ENCODE data around the gene SCN4A.

The SCN4A gene

DNA sequence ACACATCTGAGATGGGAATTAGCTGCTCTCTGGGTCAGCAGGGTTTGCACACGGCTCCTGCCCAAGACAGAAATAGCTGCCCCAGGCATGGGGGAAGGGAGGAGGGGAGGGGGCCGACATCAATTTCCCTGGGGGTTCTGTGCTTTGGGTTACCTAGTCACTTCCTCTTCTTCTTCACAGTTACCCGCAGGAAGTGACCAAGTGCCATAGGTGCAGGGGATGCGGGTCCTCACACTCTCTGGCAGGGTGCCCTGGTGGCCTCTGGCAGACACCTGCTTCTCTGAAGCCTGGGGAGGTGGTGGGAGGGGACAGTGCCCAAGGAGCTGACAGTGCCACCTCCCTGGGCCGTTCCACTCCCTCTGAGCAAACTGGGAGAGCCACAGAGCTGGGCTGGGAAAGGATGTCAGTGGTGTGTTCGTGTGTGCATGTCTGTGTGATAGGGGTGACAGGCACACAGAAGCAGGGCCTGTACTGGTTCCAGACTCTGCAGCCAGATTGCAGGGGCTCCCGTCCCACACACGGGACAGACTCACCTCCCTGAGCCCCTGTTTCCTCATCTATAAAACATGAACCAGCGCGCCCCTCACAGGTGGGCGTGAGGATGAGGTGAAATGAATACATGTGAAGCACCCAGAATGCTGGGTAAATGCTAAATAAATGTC lies 18.2 kb downstream of the SCN4A start:
- DNase-seq: no peak

- no peak for DNase-seq
Observed at GRCh38 chr17:63950940-63951907, 21.5 kb downstream of the SCN4A start.

DNA sequence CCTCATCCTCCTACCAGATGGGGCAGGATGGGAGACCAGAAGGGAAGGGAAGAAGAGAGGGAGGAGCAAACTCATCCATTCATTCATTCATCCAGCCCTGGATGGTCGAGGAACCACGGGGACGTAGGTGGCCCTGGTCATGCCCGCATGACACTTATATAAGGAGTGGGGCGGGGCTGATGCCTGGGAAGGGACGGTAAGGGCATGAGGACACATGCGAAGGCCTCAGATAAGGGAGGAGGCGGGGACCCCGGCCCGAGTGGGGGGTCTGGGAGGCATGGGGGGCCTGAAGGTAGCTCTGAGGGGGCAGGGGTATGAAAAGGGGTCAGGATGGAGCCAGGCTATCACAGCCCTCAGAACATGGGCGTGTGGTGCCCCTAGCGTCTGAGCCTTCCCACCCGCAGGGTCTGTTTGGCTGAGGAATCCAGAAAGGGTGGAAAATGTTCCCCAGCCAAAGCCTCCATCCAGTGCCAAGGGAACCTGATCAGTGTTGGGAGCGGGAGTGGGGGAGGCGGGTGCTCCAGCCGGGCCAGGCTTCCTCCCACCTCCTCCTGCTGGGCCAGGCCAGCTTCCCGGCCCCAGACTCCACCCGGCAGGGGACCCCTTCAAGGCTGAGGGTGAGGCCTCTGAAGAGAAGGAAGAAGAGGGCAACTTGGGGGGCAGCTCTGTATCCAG lies 23.0 kb downstream of the SCN4A start:
- DNase-seq: no peak

DNA sequence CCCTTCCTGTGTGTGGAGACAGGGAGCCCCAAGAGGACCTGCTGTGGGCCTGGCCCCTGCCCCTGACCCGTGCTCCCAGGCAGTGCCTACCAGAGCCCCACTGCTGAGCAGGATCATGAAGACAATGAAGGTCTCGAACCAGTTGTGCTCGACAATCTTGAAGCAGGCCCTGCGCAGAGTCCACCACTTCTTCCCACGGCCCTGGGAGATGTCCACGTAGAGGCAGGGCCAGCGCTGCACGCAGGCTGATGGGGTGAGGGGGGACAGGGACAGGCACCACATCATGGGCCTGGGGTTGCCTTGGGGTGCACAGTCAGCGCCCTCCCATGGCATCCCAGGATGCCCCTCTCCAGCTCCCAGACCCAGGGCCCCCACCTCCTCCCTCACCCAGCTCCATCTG lies 24.2 kb downstream of the SCN4A start:
- DNase-seq: no peak

DNA sequence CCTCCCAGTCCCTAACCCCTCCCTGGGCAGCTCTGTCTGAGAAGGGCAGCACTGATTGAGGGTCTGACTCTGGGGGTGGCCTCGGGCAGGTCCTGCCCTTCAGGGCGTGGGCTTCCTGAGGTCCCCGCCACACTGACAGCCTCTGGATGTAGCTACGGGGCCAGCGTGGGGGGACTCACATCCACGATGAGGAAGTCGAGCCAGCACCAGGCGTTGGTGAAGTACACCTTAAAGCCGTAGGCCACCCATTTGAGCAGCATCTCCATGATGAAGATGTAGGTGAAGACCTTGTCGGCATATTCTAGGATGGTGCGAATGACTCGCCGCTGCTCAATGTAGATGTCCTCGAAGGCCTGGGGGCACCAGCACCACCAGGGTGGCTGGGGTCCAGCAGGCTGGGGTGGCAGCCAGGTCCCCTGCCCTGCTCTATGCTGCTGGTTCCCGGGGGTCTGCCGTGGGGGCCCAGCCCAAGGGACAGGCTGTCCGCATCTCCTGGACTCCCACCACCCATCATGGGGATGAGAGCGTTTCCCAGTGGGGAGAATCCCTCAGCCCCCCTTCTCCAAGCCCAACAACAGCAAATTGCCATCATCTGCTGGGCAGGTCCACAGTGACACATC lies 24.9 kb downstream of the SCN4A start:
- DNase-seq: no peak

GRCh38 chr17:63946440-63947363 lies 26.0 kb downstream of the SCN4A start:
- DNase-seq: peak; percentile 59 to 63

DNA sequence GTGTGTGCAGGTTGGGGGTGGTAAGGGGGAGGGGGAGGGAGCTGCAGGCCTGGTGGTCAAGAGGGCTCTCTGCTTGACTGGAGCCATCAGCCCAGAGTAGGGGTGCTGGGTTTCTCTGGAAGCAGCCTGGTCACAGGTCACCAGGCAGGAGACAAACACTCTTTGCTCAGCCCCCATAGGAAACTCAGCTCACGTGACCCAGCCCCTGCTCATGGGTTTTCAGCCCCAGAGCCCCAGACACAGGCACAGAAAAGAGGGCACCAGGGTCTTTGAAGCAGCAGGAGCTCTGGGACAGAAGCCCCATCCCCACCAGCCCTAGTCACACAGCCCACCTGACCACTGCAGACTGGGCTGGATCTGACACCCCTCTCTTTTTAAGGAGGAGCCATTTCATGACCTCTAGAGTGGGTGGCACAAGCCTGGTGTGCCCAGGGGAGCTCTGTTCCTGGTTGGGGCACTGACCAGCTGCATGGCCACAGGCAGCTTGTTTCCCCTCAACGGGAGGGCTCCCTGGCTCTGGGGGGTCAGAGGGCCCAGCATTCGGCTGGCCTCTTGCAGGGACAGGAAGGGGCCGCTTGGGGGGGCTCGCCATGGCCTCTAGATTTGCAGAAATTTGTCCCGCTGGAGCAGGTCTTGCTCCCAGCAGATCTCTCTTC lies 26.8 kb downstream of the SCN4A start:
- DNase-seq: no peak

DNA sequence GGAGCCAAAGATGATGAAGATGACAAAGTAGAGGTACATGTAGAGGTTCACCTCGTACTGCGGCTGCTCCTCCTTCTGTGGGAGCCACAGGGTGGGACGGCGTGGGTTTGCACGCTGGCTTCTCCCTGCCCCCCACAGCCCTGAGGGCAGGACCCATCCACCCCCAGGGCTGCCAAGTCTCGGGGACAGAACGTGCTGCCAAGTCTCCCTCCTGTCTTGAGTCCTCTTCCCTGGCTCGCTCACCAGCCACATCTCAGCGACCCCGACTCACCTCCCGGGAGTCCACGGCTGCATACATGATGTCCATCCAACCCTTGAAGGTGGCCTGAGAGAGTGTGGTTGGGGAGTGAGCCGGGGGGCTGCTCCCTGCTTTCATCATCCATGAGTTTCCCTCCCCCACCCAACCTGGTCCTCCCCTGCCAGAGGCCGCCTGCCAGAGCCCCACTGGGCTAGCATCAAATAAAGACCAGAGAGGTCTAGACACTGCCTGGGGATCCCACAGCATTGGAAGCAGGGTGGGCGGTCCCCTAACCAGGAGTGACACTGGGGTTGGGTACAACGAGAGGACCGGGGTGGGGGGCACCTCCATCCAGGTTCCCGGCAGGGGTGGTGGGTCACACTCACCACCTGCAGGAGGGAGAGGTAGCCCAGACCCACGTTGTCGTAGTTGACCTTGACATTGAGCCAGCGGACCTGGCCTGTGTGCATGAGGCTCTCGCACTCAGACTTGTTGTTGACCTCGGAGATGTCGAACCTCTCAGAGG lies 27.8 kb downstream of the SCN4A start:
- no peak for DNase-seq

DNA sequence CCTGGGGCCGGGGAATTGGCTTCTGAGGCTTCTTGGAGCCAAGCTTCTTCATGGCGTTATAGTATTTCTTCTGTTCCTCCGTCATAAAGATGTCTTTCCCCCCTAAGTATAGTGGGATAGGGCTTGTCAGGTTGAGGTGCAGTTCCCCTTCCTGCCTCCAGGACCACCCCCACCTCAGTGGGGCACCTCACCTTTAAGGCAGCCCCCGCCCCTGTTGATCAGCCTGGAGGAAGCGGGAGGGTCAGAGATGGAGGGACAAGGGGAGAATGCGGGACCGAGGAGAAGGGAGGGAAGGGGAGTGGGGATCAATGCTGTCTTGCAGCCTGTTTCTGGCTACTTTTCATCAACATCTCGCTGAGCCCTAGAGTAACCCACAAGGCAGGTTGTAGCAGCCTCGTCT lies 29.0 kb downstream of the SCN4A start:
- no peak for DNase-seq

GRCh38 chr17:63942309-63942985 lies 30.3 kb downstream of the SCN4A start:
- DNase-seq: no peak

DNA sequence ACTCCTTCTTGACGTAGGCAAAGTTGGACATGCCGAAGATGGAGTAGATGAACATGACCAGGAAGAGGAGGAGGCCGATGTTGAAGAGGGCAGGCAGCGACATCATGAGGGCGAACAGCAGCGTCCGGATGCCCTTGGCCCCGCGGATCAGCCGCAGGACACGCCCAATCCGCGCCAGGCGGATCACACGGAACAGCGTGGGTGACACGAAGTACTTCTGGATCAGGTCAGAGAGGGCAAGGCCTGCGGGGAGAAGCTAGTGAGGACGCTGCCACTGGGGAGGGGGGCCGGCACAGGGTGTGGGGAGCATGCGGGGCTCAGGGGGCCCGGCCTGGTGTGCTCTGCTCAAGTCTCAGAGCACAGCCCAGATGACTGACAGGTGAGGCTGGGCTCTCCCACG lies 31.0 kb downstream of the SCN4A start:
- no peak for DNase-seq

GRCh38 chr17:63941162-63941561 lies 31.6 kb downstream of the SCN4A start:
- no peak for DNase-seq

GRCh38 chr17:63940584-63940983 lies 32.1 kb downstream of the SCN4A start:
- DNase-seq: no peak

- DNase-seq: no peak
Observed at GRCh38 chr17:63939884-63940283, 32.8 kb downstream of the SCN4A start.

DNA sequence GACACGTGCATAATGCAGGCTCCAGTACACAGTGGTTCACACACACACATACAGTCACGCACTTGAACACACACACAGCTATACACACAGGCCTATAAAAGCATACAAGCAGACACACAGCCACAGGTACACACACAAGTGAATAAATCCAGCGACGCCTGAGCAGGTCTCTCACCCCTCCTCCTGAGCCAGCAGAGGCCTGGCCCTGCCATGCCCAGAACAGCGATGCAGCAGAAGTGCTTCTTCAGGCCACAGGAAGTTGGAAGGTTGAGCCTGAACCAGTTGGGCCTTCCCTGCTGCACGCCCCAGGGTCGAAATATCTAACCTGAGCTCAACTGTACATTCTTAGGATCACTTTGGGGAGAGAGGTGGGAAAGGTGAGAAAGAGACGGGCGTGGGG lies 33.3 kb downstream of the SCN4A start:
- DNase-seq: no peak

DNA sequence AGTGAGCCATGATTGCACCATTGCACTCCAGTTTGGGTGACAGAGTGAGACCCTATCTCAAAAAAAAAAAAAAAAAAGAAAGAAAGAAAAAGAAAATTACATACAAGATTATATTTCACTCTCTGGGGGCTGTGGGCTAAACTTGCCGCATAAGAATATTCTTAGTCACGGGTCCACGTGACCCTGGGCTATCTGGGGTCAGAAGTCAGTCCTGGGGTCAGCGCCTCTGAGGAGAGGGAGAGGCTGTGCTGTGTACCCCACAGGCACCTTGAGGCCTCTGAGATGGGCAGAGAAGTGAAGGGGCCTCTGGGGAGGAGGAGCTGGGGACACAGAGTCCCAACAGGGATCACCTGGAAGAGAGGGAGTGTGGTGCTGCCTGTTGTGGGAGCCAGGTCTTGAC lies 34.8 kb downstream of the SCN4A start:
- DNase-seq: no peak

GRCh38 chr17:63937319-63937718 lies 35.4 kb downstream of the SCN4A start:
- DNase-seq: no peak

- DNase-seq: no peak
Observed at GRCh38 chr17:63934183-63935112, 38.3 kb downstream of the SCN4A start.

DNA sequence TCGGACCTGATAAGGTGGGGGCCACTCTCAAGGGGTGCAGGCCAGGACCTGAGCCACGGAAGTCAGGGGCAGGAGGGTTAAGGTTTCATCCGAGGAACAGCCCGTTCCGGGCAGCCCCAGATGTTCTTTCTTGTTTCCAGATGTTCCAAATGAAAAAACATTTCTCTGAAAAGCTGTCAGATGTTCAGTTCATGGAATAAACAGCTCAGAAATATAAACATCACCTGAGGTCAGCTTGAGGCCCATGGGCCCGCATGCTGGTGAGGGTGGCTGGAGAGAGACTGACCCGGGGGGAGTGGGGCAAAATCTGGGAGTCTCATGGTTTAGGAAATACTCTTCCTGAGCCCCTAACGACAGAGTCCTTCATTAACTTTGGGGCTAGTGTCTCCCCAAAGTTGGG lies 39.1 kb downstream of the SCN4A start:
- no peak for DNase-seq

Data from stimulated activated CD4-positive, alpha-beta T cell treated with anti-CD3 and anti-CD28 coated beads, Interleukin-2, amount 100 ng/mL, for 48 hours (primary cell).